Peyer's patch (tissue), 4 donors: Measurements from ENCODE around the gene FUT9. TPM values are rescaled to one million over a fixed set of nuclear protein-coding genes. Genes with fewer than 3 reads are reported as not detected.

Experiments
- DNase-seq, 3 donors: peaks; one replicate each; pipeline ENCODE4 v3.0.0-alpha.2; 2017 to 2019
- H3K27ac ChIP-seq, 4 donors: fragments of 200-600 bp; sonication (generic); one replicate each; pipeline ENCODE4 v1.5.1; 2016 to 2019
- H3K27me3 ChIP-seq, 2 donors: fragments of 200-600 bp; sonication (generic); one replicate each; pipeline ENCODE4 v1.5.1; 2019
- H3K36me3 ChIP-seq, 3 donors: fragments of 200-600 bp; sonication (generic); one replicate each; pipeline ENCODE4 v1.5.1; 2016 to 2019
- H3K4me1 ChIP-seq, 4 donors: fragments of 200-600 bp; sonication (generic); one replicate each; pipeline ENCODE4 v1.5.1; 2016 to 2019
- H3K4me3 ChIP-seq, 4 donors: fragments of 200-600 bp; sonication (generic); 1 replicate in 3 of 4; 2 replicates in 1 of 4; pipeline ENCODE4 v1.5.1; 2016 to 2019; ENCODE audit warnings: mild to moderate bottlenecking in 1 of 4
- H3K9me3 ChIP-seq, 4 donors: fragments of 200-600 bp; sonication (generic); one replicate each; pipeline ENCODE4 v1.5.1; 2016 to 2019; ENCODE audit warnings: mild to moderate bottlenecking in 1 of 4
- CTCF ChIP-seq, 6 experiments: fragments of 450-650 bp in 4 of 6; fragments of 200-600 bp in 2 of 6; sonication (generic) in 1 of 6; IDR thresholded peaks; one replicate each; pipeline ENCODE4 v1.5.1; 2017 to 2019; ENCODE audit warnings: antibody characterized with exemption in 6 of 6, mild to moderate bottlenecking in 3 of 6, moderate library complexity in 1 of 6
- POLR2A ChIP-seq, 2 donors: fragments of 450-650 bp; IDR thresholded peaks; one replicate each; pipeline ENCODE4 v1.5.1; 2017; ENCODE audit warnings: antibody characterized with exemption in 2 of 2, mild to moderate bottlenecking in 2 of 2, moderate library complexity in 2 of 2
- total RNA-seq, 4 donors: library from RNA; depleted of rRNA; stranded (reverse); fragments of >200 nt; gene quantifications; one replicate each; pipeline ENCODE4 v1.1.0, GENCODE V29; 2016

FUT9 gene
- total RNA-seq, 4 donors from 2014 or later: not detected

DNA sequence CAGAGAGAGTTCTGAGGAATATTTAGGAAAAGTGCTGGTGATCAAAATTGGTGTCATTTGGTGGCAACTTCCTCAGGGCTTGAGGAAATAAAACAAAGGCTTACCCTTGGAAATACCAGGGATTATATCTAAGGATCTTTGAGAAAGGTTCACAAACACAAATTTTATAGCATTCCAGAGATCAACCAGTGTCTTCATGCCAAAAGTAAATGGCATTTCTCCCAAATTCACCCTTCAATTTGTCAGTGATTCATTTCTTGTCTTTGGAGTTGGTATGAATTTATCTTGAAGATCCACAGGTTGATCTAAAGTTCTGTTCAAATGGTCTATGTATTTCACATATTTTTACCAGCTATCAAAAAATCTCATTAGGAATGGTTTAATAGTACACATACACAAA, 181.5 kb downstream of the FUT9 start:
- no peak overlapping the region for H3K27ac ChIP-seq
- H3K4me1 ChIP-seq: no peaks in the 10 kb centered on the region
- DNase-seq: no peak
- H3K36me3 ChIP-seq: no peaks in the 10 kb centered on the region
- no peak for TF ChIP-seq CTCF (IDR thresholded peaks at IDR 0.05)
- no peak for TF ChIP-seq POLR2A (IDR thresholded peaks at IDR 0.05)
- H3K9me3 ChIP-seq: no peaks in the 10 kb centered on the region
- no peak overlapping the region for H3K4me3 ChIP-seq
- H3K27me3 ChIP-seq: no peaks in the 10 kb centered on the region

DNA sequence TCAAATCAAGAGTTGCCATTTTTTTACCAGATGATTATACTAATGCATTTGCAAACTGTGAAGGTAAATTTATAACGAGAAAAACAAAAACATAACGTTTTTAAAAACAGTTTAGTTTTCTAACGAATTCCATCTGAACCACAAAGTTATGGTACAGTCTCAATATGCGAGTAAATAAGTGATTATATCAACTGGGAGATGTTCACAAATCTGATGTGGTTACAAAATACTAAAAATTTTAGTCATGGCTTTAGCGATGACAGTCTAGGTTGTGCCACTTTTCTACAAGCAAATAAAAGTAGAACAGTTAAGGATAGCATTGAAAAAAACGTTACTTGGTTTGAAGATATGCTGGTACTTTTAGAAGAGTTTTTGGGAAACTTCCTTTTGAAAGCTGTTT, 186.8 kb downstream of the FUT9 start:
- no peak overlapping the region for H3K27ac ChIP-seq
- no peaks in the 10 kb centered on the region for H3K9me3 ChIP-seq
- no peaks in the 10 kb centered on the region for H3K4me1 ChIP-seq
- H3K4me3 ChIP-seq: no peak overlapping the region
- no peaks in the 10 kb centered on the region for H3K36me3 ChIP-seq
- no peak for DNase-seq
- TF ChIP-seq POLR2A (IDR thresholded peaks at IDR 0.05) (no peak), CTCF (IDR thresholded peaks at IDR 0.05) (no peak)
- no peaks in the 10 kb centered on the region for H3K27me3 ChIP-seq

GRCh38 chr6:96211341-96211740, 195.6 kb downstream of the FUT9 start:
- Histone ChIP-seq H3K27ac (no peak overlapping the region), H3K36me3 (no peaks in the 10 kb centered on the region), H3K4me3 (no peak overlapping the region), H3K27me3 (no peaks in the 10 kb centered on the region), H3K9me3 (no peaks in the 10 kb centered on the region), H3K4me1 (no peaks in the 10 kb centered on the region)
- TF ChIP-seq POLR2A (IDR thresholded peaks at IDR 0.05) (no peak), CTCF (IDR thresholded peaks at IDR 0.05) (no peak)
- no peak for DNase-seq

DNA sequence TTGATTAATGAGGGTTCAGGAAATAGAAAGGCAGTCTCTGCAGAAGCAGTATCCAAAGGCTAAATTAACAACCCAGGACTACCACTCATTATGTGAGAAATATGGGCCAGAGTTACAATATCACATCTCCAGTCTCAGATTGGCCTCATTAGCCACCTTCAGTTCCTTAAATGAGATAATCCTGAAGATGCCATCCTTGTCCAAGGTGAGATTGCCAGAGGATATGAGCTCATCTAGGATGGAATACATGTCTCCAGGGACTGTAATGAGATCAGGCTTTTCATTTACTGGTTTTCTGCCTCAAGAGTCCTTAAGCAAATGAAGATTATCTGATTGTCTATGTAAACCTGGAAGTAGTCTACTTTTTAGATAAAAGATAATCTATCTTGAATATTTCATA, 196.3 kb downstream of the FUT9 start:
- Histone ChIP-seq H3K27ac (no peak overlapping the region), H3K27me3 (no peaks in the 10 kb centered on the region), H3K9me3 (no peaks in the 10 kb centered on the region), H3K4me1 (no peaks in the 10 kb centered on the region), H3K4me3 (no peak overlapping the region), H3K36me3 (no peaks in the 10 kb centered on the region)
- DNase-seq: no peak
- TF ChIP-seq POLR2A (IDR thresholded peaks at IDR 0.05): no peak
- no peak for TF ChIP-seq CTCF (IDR thresholded peaks at IDR 0.05)

- Histone ChIP-seq H3K36me3 (no peaks in the 10 kb centered on the region), H3K4me1 (no peaks in the 10 kb centered on the region), H3K4me3 (no peak overlapping the region), H3K27me3 (no peaks in the 10 kb centered on the region), H3K9me3 (no peaks in the 10 kb centered on the region), H3K27ac (no peak overlapping the region)
- no peak for TF ChIP-seq CTCF (IDR thresholded peaks at IDR 0.05)
- TF ChIP-seq POLR2A (IDR thresholded peaks at IDR 0.05): no peak
- no peak for DNase-seq
Measured at GRCh38 chr6:96213784-96214183, 198.0 kb downstream of the FUT9 start.

GRCh38 chr6:96223695-96224094, 207.9 kb downstream of the FUT9 start:
- Histone ChIP-seq H3K36me3 (no peaks in the 10 kb centered on the region), H3K27ac (no peak overlapping the region), H3K9me3 (no peaks in the 10 kb centered on the region), H3K27me3 (no peaks in the 10 kb centered on the region), H3K4me1 (no peaks in the 10 kb centered on the region), H3K4me3 (no peak overlapping the region)
- no peak for DNase-seq
- TF ChIP-seq CTCF (IDR thresholded peaks at IDR 0.05) (no peak), POLR2A (IDR thresholded peaks at IDR 0.05) (no peak)
